ENCODE measurements around the gene RPL21.
A peak's percentile ranks its signal among the peaks of the same experiment; 100 is the strongest.
"Not testable (repeated sequence)": the region's sequence is repeated elsewhere in the genome, so short reads cannot be mapped to it uniquely, and the experiment has no call there.

The RPL21 gene

GRCh38 chr13:27259831-27260230, 8.5 kb downstream of the RPL21 start:
- no peak for DNase-seq

GRCh38 chr13:27261396-27261795, 10.0 kb downstream of the RPL21 start:
- DNase-seq = no peak

GRCh38 chr13:27263438-27263837, 12.1 kb downstream of the RPL21 start:
- no peak for DNase-seq

- peak; percentile 66 for DNase-seq
These were observed 12.8 kb downstream of the RPL21 start for GRCh38 chr13:27264181-27264580.

- DNase-seq = no peak
These were observed 13.3 kb downstream of the RPL21 start for GRCh38 chr13:27264648-27265047.

GRCh38 chr13:27266917-27267316, 15.6 kb downstream of the RPL21 start:
- DNase-seq = no peak

GRCh38 chr13:27267596-27267995, 16.2 kb downstream of the RPL21 start:
- no peak for DNase-seq

- DNase-seq = no peak
These were observed 17.8 kb downstream of the RPL21 start for GRCh38 chr13:27269114-27269665.

GRCh38 chr13:27270594-27271520, 19.5 kb downstream of the RPL21 start, which contains the start of gene RASL11A:
Gene RASL11A, plus strand, starts transcription at chr13:27270830. Its CDS starts 115 bp downstream, at chr13:27270945.
- DNase-seq = peak; percentile 43

GRCh38 chr13:27271570-27272096, 20.3 kb downstream of the RPL21 start:
- DNase-seq = no peak

- no peak for DNase-seq
These were observed 22.5 kb downstream of the RPL21 start for GRCh38 chr13:27273658-27274425.

- DNase-seq = no peak
These were observed 23.3 kb downstream of the RPL21 start for GRCh38 chr13:27274631-27275030.

- no peak for DNase-seq
These were observed 24.8 kb downstream of the RPL21 start for GRCh38 chr13:27276188-27276587.

- DNase-seq = no peak
These were observed 28.1 kb downstream of the RPL21 start for GRCh38 chr13:27279506-27279905.

- DNase-seq = no peak
These were observed 28.8 kb downstream of the RPL21 start for GRCh38 chr13:27280009-27280656.

- no peak for DNase-seq
These were observed 29.5 kb downstream of the RPL21 start for GRCh38 chr13:27280841-27281240.

GRCh38 chr13:27281420-27281819, 30.1 kb downstream of the RPL21 start:
- no peak for DNase-seq

- peak; percentile 18 for DNase-seq
These were observed 32.6 kb downstream of the RPL21 start for GRCh38 chr13:27283906-27284493.

GRCh38 chr13:27288392-27288791, 37.0 kb downstream of the RPL21 start:
- no peak for DNase-seq

- DNase-seq = no peak
These were observed 37.8 kb downstream of the RPL21 start for GRCh38 chr13:27289011-27289665.

- no peak for DNase-seq
These were observed 39.4 kb downstream of the RPL21 start for GRCh38 chr13:27290715-27291114.

- DNase-seq = not testable (repeated sequence)
These were observed 40.6 kb downstream of the RPL21 start for GRCh38 chr13:27291967-27292366.

Measured in DMS153 (cell line).